Neural progenitor cell (in vitro differentiated cells): ENCODE measurements around the gene HINT3.

Experiments used
- EZH2 ChIP-seq: fragments of 200-600 bp; sonication (generic); IDR thresholded peaks from 2 replicates; pipeline ENCODE4 v1.6.1; 2017; ENCODE audit warnings: antibody characterized with exemption, mild to moderate bottlenecking, moderate library complexity
- EZH2phosphoT487 ChIP-seq: fragments of 200-600 bp; sonication (generic); IDR thresholded peaks from 2 replicates; pipeline ENCODE4 v1.6.1; 2017; ENCODE audit warnings: antibody characterized with exemption
- TF ChIP-seq, protein P1 (sequence below): fragments of 200-600 bp; sonication (generic); IDR thresholded peaks from 2 replicates; pipeline ENCODE4 v1.5.1; 2017; ENCODE audit warnings: antibody characterized with exemption, mild to moderate bottlenecking

DNA sequence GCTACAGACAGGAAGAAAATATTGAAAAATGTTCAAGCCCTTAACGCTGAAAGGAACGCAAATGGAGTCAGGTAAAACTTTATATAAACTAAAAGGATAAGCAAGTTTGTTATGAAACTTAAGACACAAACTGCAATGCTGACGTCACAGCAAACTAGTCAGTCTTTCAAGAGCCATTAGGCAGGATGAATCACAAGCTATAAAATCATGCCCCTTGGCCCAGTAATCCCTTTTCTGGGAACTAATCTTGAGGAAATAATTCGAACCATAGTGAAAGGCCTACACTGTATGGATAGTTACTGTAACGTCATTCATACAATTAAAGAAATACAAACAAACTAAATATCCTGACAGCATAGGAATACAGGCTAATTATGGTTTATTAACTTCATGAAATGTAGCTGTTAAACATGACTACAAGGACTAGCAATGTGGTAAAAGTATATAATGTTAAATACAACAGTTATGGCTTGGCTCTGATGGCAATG is 42.7 kb upstream of the HINT3 start:
- TF ChIP-seq, protein P1, sequence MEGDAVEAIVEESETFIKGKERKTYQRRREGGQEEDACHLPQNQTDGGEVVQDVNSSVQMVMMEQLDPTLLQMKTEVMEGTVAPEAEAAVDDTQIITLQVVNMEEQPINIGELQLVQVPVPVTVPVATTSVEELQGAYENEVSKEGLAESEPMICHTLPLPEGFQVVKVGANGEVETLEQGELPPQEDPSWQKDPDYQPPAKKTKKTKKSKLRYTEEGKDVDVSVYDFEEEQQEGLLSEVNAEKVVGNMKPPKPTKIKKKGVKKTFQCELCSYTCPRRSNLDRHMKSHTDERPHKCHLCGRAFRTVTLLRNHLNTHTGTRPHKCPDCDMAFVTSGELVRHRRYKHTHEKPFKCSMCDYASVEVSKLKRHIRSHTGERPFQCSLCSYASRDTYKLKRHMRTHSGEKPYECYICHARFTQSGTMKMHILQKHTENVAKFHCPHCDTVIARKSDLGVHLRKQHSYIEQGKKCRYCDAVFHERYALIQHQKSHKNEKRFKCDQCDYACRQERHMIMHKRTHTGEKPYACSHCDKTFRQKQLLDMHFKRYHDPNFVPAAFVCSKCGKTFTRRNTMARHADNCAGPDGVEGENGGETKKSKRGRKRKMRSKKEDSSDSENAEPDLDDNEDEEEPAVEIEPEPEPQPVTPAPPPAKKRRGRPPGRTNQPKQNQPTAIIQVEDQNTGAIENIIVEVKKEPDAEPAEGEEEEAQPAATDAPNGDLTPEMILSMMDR = no peak
- TF ChIP-seq EZH2 (no peak), EZH2phosphoT487 (no peak)
